ENCODE results near the gene FHOD3.

FHOD3 gene

GRCh38 chr18:36296650-36297416, 680 bp upstream of the FHOD3 start:
- peak; percentile 81 for DNase-seq (ENCODE audit: low read depth)

GRCh38 chr18:36298126-36298741, 721 bp downstream of the FHOD3 start:
- DNase-seq (ENCODE audit: low read depth) = no peak

GRCh38 chr18:36299015-36299414, 1.5 kb downstream of the FHOD3 start:
- no peak for DNase-seq (ENCODE audit: low read depth)

GRCh38 chr18:36300211-36300610, 2.7 kb downstream of the FHOD3 start:
- DNase-seq (ENCODE audit: low read depth) = no peak

GRCh38 chr18:36301884-36302283, 4.4 kb downstream of the FHOD3 start:
- DNase-seq (ENCODE audit: low read depth) = no peak

- DNase-seq (ENCODE audit: low read depth) = peak; percentile 33
Observed at GRCh38 chr18:36302676-36303075, 5.2 kb downstream of the FHOD3 start.

- no peak for DNase-seq (ENCODE audit: low read depth)
Observed at GRCh38 chr18:36303211-36303844, 5.8 kb downstream of the FHOD3 start.

GRCh38 chr18:36304723-36305122, 7.2 kb downstream of the FHOD3 start:
- DNase-seq (ENCODE audit: low read depth) = no peak

GRCh38 chr18:36305375-36305774, 7.9 kb downstream of the FHOD3 start:
- no peak for DNase-seq (ENCODE audit: low read depth)

- DNase-seq (ENCODE audit: low read depth) = no peak
Observed at GRCh38 chr18:36307513-36307912, 10.0 kb downstream of the FHOD3 start.

- DNase-seq (ENCODE audit: low read depth) = no peak
Observed at GRCh38 chr18:36308711-36309435, 11.4 kb downstream of the FHOD3 start.

- peak; percentile 96 for DNase-seq (ENCODE audit: low read depth)
Observed at GRCh38 chr18:36309436-36310391, 12.2 kb downstream of the FHOD3 start.

GRCh38 chr18:36311026-36311570, 13.6 kb downstream of the FHOD3 start:
- DNase-seq (ENCODE audit: low read depth) = no peak

- DNase-seq (ENCODE audit: low read depth) = peak; percentile 33
Observed at GRCh38 chr18:36312806-36313395, 15.4 kb downstream of the FHOD3 start.

- DNase-seq (ENCODE audit: low read depth) = peak; percentile 86
Observed at GRCh38 chr18:36314098-36314497, 16.6 kb downstream of the FHOD3 start.

- peak; percentile 87 for DNase-seq (ENCODE audit: low read depth)
Observed at GRCh38 chr18:36314754-36315153, 17.2 kb downstream of the FHOD3 start.

GRCh38 chr18:36315736-36316135, 18.2 kb downstream of the FHOD3 start:
- DNase-seq (ENCODE audit: low read depth) = peak; percentile 26

- DNase-seq (ENCODE audit: low read depth) = no peak
Observed at GRCh38 chr18:36316246-36316645, 18.7 kb downstream of the FHOD3 start.

- no peak for DNase-seq (ENCODE audit: low read depth)
Observed at GRCh38 chr18:36321658-36322407, 24.3 kb downstream of the FHOD3 start.

GRCh38 chr18:36322408-36322728, 24.9 kb downstream of the FHOD3 start:
- DNase-seq (ENCODE audit: low read depth) = no peak
